GM10248 (cell line): ENCODE results near the gene MYO1F.

Experiments
- CTCF ChIA-PET: fragments of 300-600 bp; sonication (Branson Sonifier 250); formaldehyde crosslinking; extraction: SDS; loops from one replicate; lab custom pipeline; 2021; ENCODE audit warnings: antibody characterized with exemption; lab: Yijun Ruan, JAX
- POLR2A ChIA-PET: fragments of 350-650 bp; sonication (Branson Sonifier 250); formaldehyde crosslinking; extraction: SDS; loops from one replicate; lab custom pipeline; 2020; ENCODE audit warnings: antibody characterized with exemption; lab: Yijun Ruan, JAX
- DNase-seq: peaks from one replicate; pipeline ENCODE4 v3.0.0; 2012; ENCODE audit errors: extremely low spot score
- CTCF ChIP-seq: IDR thresholded peaks from 2 replicates; pipeline ENCODE4 v1.5.1; 2012; ENCODE audit warnings: mild to moderate bottlenecking, low read depth; ENCODE audit errors: extremely low read depth, missing control alignments, control extremely low read depth

MYO1F gene

GRCh38 chr19:8610936-8611300, 33.7 kb upstream of the MYO1F start:
- ChIA-PET CTCF (no interaction called here), POLR2A (no interaction called here)
- no peak for DNase-seq
- TF ChIP-seq CTCF, result no peak

- POLR2A ChIA-PET, result no interaction called here
- no peak for TF ChIP-seq CTCF
- CTCF ChIA-PET, result no interaction called here
- DNase-seq, result no peak
Observed at GRCh38 chr19:8610041-8610935, 33.0 kb upstream of the MYO1F start, which contains the start of gene ADAMTS10. TSS of gene ADAMTS10 (minus strand) at chr19:8610715. CDS start at chr19:8605710, 5,005 bp downstream.

GRCh38 chr19:8609279-8610040, 32.2 kb upstream of the MYO1F start:
- CTCF ChIA-PET, result no interaction called here
- POLR2A ChIA-PET, result no interaction called here
- no peak for DNase-seq
- no peak for TF ChIP-seq CTCF

- TF ChIP-seq CTCF, result no peak
- ChIA-PET CTCF (no interaction called here), POLR2A (no interaction called here)
- no peak for DNase-seq
Observed at GRCh38 chr19:8608941-8609278, 31.7 kb upstream of the MYO1F start.

GRCh38 chr19:8607386-8607785, 30.1 kb upstream of the MYO1F start:
- no peak for TF ChIP-seq CTCF
- no peak for DNase-seq
- CTCF ChIA-PET, result interaction anchor here (1.3 kb wide), 1 partner anchor 27 kb away, joined by 3 read pairs; no protein-coding TSS in a partner anchor
- POLR2A ChIA-PET, result no interaction called here

GRCh38 chr19:8605514-8605913, 28.3 kb upstream of the MYO1F start:
- no peak for DNase-seq
- no peak for TF ChIP-seq CTCF
- ChIA-PET CTCF (interaction anchor here (1.2 kb wide), 1 partner anchor 27 kb away, joined by 3 read pairs; no protein-coding TSS in a partner anchor), POLR2A (no interaction called here)
